ENCODE measurements around the gene OSBPL1A.
"Not testable (repeated sequence)": the region's sequence is repeated elsewhere in the genome, so short reads cannot be mapped to it uniquely, and the experiment has no call there.

OSBPL1A gene

DNA sequence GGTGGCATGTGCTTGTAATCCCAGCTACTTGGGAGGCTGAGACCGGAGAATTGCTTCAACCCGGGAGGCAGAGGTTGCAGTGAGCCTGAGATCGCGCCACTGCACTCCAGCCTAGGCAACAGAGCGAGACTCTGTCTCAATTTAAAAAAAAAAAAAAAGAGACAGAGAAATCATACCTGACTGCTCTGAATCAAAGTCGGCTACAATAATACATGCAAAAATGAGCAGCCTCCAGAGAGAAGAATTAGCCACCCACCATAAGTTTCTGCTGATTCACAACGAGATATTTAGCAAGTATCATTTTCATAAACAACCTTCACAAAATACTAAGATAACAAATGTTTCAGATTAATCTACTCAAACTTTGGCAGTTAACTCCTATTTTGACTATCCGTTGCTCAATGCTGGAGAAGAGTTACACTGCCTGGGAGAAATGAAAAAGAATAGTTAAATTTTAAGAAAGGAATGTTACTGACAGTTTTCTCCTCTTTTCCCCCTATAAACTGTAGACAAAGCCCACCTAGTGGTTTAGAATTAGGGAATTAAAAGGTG, 1.5 kb downstream of the OSBPL1A start:
- no peak for DNase-seq

DNA sequence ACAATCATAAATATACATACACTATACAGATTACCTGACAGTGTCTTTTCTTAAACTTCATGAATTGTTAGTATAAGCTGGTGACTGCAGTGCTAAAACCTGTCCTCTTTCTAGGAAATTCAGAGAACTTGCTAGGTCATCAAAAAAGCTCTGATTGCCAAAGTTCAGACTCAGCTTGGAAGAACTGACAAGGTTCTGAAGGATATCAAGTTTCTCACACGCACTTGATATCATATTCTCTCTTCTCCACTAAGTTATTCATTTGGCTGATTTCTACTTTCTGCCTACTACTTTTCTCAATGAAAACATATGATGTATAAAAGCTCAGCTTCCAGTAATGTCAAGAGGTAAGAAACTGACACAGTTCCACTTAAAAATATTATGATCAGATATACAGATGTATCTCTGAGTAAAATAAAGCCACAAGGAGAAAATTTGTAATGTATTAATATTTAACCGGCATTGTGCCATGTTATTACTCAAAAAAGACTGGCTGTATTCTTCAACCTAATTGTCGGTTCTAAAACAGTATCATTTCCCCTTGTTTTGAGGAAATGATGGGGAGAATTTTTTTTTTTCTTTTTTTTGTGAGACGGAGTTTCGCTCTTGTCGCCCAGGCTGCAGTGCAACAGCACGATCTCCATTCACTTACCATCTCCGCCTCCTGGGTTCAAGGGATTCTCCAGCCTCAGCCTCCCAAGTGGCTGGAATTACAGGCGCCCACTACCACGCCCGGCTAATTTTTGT, 2.4 kb downstream of the OSBPL1A start:
- DNase-seq, result no peak

DNA sequence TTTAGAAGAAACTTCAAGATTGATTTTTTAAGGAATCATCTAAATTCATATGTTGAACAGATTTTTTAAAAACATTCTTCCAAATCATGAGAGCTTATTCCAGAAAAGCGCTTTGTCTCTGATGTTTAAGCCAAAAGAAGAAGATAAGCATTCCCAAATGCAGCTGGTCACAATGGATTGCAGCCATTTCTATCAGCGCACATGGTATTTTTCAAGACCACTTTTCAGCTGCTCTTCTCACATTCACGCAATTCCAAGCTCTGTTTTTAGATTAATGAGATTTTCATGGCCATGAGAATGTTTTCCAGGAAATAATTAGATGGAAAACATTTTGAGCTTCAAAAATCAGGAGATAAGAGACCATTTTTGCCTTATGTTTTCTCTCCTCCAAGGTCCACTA, 8.7 kb downstream of the OSBPL1A start:
- DNase-seq, result no peak

DNA sequence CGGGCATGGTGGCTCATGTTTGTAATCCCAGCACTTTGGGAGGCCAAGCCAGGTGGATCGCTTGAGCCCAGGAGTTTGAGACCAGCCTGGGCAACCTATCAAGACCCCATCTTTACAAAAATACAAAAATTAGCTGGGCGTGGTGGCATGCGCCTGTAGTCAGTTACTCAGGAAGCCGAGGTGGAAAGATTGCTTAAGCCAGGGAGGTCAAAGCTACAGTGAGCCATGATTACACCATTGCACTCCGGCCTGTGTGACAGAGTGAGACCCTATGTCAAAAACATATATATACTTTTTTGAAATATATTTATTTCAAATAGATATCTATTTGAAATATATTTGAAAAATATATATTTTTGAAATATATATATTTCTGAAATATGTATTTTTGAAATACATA, 10.9 kb downstream of the OSBPL1A start:
- DNase-seq, result no peak

DNA sequence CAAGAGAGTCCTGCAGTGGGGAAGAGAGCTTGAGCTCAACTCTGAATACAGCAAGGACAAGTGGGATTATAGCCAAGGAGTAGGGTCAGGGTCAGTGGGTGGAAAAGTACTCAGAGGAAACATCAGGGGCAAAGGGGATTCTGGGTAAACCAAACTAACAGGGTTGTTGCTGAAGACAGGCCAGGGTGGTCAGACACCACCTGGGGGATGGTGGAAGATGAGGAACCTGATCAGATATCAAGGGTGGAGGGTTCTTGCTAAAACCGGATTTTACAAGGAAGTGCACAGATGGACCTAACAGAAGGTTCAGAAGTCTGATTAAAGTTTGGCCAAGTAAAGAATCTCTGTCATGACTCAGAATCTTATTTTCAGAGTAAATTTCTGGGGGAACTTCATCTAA, 16.5 kb downstream of the OSBPL1A start:
- DNase-seq, result no peak

DNA sequence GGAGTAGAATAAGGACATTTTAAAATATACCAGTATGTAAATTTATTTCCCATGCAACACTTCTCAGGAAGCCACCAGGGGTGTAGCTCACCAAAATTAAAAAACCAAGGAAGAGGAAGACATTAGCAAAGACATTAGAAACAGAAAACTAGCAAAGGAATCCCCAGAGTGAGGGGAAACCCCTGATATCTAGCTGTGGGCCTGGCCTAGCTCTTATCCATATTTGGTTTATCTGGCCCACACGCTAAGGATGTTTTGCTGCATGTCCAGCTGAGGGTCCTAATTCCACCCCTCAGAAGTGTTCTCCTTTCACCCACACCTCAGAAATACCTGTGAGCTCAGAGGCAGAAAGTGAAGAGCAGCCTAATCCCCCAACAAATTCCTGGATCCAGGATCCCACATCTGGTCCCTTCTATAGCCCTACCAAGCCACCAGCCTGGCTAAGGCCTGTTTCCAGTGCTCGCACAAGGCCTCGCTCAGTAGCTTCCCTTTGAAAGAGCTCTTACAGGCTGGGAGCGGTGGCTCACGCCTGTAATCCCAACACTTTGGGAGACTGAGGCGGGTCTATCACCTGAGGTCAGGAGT, 17.4 kb downstream of the OSBPL1A start:
- DNase-seq, result no peak

DNA sequence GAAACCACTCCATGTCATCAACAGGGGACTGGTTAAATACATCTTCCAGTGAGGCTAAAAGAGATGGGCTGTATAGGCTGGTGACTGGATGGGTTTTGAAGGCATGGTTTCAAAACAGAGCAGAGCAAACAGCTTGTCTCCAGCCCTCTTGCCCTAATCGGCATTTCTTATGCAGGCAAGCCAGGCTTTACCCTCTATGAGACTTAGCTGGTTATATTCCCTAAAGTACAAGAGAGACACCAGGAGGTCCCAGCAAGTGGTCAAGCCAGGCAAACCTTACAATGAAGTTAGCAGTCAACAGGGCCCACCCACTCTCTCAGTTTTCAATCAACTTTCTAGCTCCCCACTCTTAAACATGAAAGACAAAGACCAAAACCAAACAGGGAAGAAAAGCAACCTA, 19.0 kb downstream of the OSBPL1A start:
- DNase-seq, result no peak

DNA sequence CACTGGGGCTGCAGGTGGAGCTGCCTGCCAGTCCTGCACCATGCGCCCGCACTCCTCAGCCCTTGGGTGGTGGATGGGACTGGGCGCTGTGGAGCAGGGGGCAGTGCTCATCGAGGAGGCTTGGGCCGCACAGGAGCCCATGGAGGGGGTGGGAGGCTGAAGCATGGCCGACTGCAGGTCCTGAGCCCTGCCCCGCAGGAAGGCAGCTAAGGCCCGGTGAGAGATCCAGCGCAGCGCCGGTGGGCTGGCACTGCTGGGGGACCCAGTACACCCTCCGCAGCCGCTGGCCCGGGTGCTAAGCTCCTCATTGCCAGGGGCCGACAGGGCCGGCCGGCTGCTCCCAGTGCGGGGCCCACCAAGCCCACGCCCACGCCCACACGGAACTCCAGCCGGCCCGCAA, 21.1 kb downstream of the OSBPL1A start:
- DNase-seq, result not testable (repeated sequence)

DNA sequence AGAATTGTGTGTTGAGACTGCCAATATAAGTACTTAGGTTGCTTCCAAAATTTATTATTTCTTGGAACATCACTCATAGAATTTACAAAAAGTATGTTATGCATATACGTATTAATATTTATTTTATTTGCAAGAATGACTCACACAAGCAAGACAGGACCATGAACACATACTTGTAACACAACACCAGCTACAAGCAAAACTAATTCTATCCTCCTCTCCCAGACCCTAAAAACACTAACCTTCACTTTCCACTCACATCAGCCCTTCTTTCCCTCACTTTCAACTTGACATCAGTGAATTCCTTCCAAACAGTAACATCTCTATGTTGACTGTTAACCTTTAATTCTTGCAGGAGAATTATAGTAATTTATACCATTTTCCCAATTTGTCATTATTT, 24.3 kb downstream of the OSBPL1A start:
- DNase-seq, result no peak

DNA sequence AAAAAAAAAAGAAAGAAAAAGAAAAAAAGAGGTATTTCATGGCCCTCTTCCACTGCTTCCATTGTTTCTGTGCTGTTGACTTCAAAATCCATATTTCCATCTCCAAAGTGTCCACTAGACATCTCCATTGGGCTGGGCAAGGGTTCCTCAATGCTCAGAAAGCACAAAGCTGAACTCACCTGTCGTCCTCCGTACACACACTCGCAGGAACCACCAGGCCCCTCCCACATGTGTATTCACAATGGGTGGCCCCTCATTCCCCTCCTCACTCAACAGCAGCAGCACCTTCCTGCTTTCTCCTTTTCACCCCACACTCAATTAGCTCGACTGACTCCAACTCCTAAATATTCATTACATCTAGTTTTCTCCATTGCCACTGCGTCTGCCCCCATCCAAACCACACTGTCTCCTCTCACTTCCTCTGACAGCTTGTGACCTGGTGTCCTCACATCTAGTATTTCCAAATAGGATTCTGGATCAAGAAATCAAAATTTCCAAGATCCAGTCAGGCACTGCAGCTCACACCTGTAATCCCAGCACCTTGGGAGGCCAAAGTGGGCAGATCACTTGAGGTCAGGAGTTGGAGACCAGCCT, 25.2 kb downstream of the OSBPL1A start:
- no peak for DNase-seq

DNA sequence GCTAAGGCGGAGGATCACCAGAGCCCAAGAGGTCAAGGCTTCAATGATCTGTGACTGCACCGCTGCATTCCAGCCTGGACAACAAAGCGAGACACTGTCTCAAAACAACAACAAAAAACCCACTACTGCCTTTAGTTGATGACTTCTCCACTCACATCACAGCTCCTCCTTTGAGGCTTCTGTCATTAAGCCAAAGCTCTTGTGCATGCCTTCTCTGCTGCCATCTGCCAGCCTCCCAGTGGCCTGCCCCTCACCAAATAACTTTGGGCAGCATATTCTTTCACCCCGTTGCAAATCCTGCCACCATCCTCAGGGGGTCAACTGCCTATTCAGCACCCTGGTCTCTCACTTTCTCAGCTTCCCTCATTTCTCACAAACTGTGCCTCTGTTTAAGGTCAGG, 27.5 kb downstream of the OSBPL1A start:
- DNase-seq, result no peak

DNA sequence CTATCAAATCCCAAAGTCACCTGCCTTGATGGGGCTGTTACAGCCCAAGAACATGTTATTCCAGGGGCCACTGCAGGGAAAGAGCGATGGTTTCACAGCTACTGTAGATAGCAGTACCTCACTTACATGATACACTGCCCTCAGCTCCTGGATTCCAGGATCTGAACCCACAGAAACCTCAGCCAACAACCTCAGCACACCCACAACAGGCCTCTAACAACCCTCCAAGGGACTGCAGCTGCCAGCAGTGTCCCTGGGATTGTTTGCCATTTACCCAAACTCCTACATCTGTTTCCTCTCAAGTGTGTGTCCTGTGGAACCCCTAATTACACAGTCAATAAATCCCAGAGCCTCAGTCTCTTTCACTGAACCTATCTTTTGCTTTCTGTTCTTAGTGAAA, 28.2 kb downstream of the OSBPL1A start:
- no peak for DNase-seq

DNA sequence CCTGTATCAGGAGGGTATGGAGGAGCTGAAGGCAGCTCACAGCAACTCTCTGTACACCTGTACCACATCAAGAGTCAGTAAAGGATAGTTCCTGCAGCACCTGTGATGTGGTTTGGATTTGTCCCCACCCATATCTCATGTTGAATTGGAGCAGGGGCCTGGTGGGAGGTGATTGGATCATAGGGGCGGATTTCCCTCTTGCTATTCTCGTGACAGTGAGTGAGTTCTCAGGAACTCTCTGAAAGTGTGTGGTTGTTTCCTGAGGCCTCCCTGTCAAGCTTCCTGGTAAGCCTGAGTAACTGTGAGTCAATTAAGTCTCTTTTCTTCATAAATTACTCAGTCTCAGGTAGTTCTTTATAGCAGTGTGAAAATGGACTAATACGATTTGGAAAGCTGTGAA, 28.9 kb downstream of the OSBPL1A start:
- DNase-seq, result no peak

DNA sequence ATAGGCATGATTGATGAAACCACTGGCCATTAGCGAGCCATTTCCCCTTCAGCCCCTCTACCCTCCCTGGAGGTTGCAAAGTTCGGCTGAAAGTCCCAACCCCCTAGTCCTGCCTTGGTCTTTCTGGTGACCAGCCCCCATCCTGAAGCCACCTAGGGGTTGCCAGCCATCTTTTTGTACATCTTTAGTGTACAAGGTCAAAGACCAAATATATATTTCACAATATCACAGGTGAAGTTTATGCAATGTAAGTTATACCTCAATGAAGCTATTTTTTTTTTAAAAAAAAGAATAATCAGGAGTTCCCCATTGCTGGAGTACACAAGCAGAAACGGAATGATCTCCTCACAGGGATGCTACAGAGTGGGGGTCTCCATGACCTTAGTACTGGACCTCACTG, 31.3 kb downstream of the OSBPL1A start:
- DNase-seq, result no peak

DNA sequence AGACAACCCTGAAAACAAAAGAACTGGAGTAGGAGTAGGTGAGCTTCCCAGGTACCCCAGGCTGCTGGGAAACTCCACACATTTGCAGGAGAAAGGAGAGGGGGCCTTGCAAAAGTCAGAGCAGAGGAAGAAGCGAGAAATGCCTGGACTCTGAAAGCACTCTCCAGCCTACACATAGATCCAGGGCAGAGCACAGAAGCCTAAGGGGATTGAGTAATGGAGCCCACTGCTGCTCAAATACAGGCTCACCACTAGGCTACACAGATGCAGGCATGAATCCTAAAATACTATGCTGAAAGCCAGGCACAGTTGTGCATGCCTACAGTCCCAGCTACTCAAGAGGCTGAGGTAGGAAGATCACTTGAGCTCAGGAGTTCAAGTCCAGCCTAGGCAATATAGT, 33.4 kb downstream of the OSBPL1A start:
- DNase-seq, result no peak

DNA sequence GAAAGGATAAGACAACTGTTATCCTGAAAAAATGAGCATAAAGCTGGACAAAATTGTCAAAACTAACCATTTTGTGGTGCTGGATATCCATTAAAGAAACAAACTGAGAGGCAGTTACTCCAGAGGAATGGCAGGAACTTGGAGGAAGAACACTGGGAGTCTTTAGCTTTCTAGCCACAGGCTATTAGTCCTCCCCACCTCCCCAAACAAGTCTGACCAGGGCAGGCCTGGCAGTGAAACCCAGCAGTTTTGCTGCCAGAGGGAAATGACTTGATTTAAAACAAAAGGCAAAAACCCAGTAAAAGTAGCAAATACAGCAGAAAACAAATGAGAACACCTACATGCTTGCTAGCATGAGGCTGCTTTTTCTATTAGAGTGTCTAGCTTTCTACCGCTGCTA, 34.9 kb downstream of the OSBPL1A start:
- no peak for DNase-seq

DNA sequence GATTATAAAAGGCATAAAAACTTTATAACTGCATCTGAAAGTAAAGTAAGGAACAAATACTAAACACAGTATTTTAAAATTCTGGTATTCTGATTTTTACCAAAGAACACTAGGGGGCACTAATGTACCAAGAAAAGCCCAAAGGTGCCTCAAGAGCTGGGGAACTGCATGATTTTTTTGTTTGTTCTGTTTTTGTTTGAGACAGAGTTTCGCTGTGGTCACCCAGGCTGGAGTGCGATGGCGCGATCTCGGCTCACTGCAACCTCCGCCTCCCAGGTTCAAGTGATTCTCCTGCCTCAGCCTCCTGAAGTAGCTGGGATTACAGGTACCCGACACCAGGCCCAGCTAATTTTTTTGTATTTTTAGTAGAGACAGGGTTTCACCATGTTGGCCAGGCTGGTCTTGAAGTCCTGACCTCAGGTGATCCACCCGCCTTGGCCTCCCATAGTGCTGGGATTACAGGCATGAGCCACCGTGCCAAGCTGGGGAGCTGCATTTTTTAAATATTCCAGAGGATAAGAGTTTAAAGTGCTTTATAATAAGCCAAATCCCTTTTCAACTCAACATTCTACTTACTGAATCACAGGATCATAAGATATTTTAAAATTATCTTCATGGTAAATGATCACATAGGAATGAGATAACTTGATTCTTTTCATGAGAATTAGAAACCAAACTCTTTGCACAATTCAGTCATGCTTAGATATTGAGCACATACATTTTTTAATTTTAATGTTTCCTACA, 37.7 kb downstream of the OSBPL1A start:
- peak; percentile 25 for DNase-seq

DNA sequence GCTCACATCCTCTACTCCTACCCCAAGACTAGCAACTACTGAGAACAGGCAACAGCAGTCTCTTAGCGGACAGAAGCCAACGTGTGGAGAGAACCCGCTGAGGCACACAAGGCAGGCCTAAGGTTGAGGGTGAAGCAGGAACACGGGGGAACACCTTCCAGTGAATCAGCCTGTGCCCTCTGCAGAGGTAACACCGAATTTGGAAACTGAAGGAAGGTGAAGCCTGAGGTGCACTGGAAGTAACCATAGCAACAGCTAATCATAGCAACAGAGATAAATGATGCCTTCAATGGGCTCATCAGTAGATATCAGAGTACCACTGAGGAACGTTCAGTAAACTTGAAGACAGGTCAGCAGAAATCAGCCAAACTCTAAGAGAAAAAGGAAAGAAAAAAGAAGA, 43.3 kb downstream of the OSBPL1A start:
- no peak for DNase-seq

DNA sequence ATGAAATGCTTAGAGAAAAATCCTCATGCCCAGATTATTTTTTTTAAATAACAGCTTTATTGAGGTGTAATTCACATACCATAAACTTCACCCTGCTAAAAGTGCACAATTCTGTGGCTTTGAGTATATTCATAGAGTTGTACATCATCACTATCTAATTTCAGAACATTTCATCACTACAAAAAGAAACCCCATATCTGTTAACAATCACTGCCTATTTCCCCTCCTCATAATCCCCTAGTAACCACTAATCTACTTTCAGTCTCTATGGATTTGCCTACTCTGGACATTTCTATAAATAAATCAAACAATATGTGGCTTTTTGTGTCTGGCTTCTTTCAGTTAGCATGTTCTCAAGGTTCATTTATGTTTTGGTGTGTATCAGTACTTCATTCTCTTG, 51.4 kb downstream of the OSBPL1A start:
- no peak for DNase-seq

DNA sequence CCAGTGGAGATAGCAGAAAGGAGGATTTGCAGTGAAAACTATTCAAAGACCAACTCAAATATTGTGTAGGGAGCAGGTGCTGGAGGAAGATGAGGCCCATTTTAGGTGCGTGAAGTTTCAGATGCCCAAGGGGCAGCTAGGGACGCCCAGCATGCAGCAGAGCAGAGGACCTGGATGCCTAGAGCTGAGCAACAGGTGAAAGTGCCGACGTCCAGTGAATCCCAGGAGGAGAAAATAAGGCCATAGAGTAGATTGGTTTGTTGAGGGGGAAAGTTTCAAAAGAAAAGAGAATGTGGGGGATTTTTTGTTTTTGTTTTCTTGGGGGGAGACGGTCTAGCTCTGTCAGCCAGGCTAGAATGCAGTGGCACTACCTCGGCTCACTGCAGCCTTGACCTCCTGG, 53.1 kb downstream of the OSBPL1A start:
- no peak for DNase-seq

DNA sequence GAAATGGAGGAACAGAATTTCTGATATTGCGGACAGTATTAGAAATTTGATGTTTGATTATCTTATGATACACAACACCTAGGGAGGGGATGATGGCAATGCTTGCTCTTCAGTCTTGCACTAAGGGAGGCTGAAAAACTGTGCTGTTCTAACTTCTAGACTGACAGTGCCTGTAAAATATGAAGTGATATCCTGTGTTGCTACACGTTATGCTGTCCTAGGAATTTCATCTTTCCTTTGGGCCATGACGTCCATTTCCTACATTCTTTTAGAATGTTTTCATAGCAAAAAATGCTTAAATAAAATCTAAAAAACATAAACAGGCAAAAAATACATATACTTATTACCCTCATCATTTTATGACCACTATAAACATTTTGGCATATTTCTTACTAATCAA, 55.3 kb downstream of the OSBPL1A start:
- DNase-seq, result no peak

DNA sequence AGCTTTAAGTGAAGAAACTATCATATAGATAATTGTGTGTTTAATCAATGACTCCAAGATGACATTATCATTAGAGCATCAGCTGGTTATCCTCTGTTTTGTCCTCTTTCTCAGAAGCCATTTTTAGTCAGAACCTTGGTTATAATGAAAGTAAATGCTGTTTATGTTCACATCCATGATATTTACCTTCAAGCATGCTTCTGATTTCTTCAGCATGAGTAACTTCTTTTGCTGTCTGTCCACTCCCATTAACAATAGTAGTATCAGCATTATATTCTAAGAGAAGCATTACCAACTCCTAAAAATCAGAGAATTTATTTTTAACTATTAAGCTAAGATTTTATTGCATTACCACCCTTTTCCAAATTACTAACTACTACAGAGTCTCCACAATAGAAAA, 56.3 kb downstream of the OSBPL1A start:
- DNase-seq, result no peak

DNA sequence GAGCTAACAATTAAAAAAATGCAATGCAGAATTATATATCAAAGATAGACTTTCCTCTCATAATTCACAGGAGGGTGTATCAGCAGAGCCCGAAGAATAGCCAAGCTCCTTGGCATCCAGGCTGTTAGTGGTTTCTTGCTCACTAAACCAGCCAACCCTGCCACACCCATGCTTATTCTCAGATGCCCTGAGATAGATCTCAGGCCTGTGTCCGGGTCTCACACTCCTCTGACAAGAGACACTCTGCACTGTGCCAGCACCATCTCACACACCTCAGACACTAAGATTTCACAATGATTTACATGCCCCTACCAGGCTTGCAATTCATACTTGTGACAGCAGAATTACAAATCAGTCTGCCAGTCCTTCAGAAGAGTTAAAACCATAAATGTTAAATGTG, 64.5 kb downstream of the OSBPL1A start:
- DNase-seq, result no peak

DNA sequence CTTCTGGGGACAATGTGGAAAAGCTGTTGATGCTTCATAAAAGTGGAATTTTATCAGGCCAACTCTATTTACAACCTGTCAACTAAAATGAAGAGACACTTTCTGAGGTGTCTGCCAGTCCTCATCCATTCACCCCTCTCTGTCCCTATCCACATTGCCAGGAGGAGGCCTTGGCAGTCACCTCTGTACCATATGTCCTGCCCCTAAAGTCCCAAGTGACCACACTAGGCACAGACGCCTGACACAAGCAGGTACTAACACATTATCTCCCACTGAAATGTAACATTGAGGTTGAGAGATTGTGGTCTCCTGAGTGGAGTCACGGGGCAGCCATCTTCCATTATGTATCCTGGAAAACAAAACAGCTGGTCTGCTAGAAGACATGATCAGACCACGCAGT, 71.4 kb downstream of the OSBPL1A start:
- no peak for DNase-seq
